OCI-LY7 (cell line): ENCODE measurements around the gene PLEKHM3. TPM values are rescaled to one million over a fixed set of nuclear protein-coding genes. Genes with fewer than 3 reads are reported as not detected.

ENCODE experiments used
- BruUV-seq: library from RNA; stranded (reverse); fragments of 400-500 nt; replicated peaks from 2 replicates; lab custom pipeline; 2021; lab: Mats Ljungman, UMichigan
- CTCF ChIA-PET: fragments of 300-600 bp; sonication (Branson Sonifier 250); formaldehyde crosslinking; loops from one replicate; lab custom pipeline; 2022; ENCODE audit warnings: antibody characterized with exemption; ENCODE audit not compliant: unreplicated experiment; lab: Charles Lee
- POLR2A ChIA-PET: fragments of 300-600 bp; sonication (Branson Sonifier 250); formaldehyde crosslinking; loops from one replicate; lab custom pipeline; 2022; ENCODE audit warnings: antibody characterized with exemption; lab: Charles Lee
- DNase-seq: peaks from one replicate; pipeline ENCODE4 v3.0.0-alpha.2; 2015; ENCODE audit warnings: low spot score
- H2AFZ ChIP-seq: fragments of 200-600 bp; sonication (generic), shearing (Covaris generic); 2 replicates; pipeline ENCODE4 v1.6.1; 2014; ENCODE audit warnings: mild to moderate bottlenecking, antibody characterized with exemption, low read length, moderate library complexity
- H3K27ac ChIP-seq: fragments of 200-600 bp; sonication (generic); 2 replicates; pipeline ENCODE4 v1.5.1; 2014; ENCODE audit warnings: mixed run types, low read depth, mild to moderate bottlenecking, moderate library complexity, low read length, inconsistent platforms; ENCODE audit not compliant: poor library complexity, severe bottlenecking
- H3K36me3 ChIP-seq: fragments of 200-600 bp; sonication (generic); 2 replicates; pipeline ENCODE4 v1.6.1; 2014; ENCODE audit warnings: mild to moderate bottlenecking, antibody characterized with exemption, low read length, moderate library complexity, mixed read lengths; ENCODE audit not compliant: insufficient read depth
- H3K4me1 ChIP-seq: fragments of 200-600 bp; sonication (generic); 2 replicates; pipeline ENCODE4 v1.5.1; 2014; ENCODE audit warnings: mild to moderate bottlenecking, low read length; ENCODE audit not compliant: insufficient read depth, poor library complexity, severe bottlenecking
- H3K4me2 ChIP-seq: fragments of 200-600 bp; sonication (generic); 2 replicates; pipeline ENCODE4 v1.6.1; 2014; ENCODE audit warnings: mild to moderate bottlenecking, low read length
- H3K4me3 ChIP-seq: fragments of 200-600 bp; sonication (generic); 2 replicates; pipeline ENCODE4 v1.5.1; 2014; ENCODE audit warnings: mild to moderate bottlenecking, low read depth, low read length; ENCODE audit not compliant: poor library complexity, severe bottlenecking
- H3K79me2 ChIP-seq: fragments of 200-600 bp; sonication (generic); 2 replicates; pipeline ENCODE4 v1.6.1; 2016; ENCODE audit warnings: low read depth, mild to moderate bottlenecking, low read length, moderate library complexity, mixed read lengths; ENCODE audit not compliant: insufficient read depth
- H3K9me2 ChIP-seq: fragments of 200-600 bp; sonication (generic); 2 replicates; pipeline ENCODE4 v1.6.1; 2016; ENCODE audit warnings: mild to moderate bottlenecking, low read length, mixed read lengths; ENCODE audit not compliant: insufficient read depth
- H3K9me3 ChIP-seq: fragments of 200-600 bp; sonication (generic); 2 replicates; pipeline ENCODE4 v1.6.1; 2014; ENCODE audit warnings: mild to moderate bottlenecking, mixed run types, low read length, mixed read lengths
- H4K20me1 ChIP-seq: fragments of 200-600 bp; sonication (generic); 2 replicates; pipeline ENCODE4 v1.6.1; 2014; ENCODE audit warnings: mild to moderate bottlenecking, antibody characterized with exemption, low read length, moderate library complexity, mixed read lengths; ENCODE audit not compliant: insufficient read depth
- EZH2phosphoT487 ChIP-seq: fragments of 200-600 bp; sonication (generic); IDR thresholded peaks from 2 replicates; pipeline ENCODE4 v1.6.1; 2018; ENCODE audit warnings: low read depth, borderline replicate concordance, mild to moderate bottlenecking, mixed run types, antibody characterized with exemption, low read length, moderate library complexity, mixed read lengths
- intact Hi-C: fragments of 100-400 bp; cut with micrococcal nuclease; formaldehyde crosslinking; loops from one replicate; pipeline ENCODE4 v1.10.0; 2022; ENCODE audit not compliant: unreplicated experiment
- total RNA-seq, 2 experiments: library from RNA; depleted of rRNA in 1 of 2; stranded (reverse); fragments of >200 nt in 1 of 2; shearing (Covaris generic) in 1 of 2; gene quantifications; 2 replicates each; pipeline ENCODE4 v1.2.3, GENCODE V29; 2014 to 2022
- TF ChIP-seq, protein P1 (sequence below): fragments of 200-600 bp; sonication (generic); conservative IDR thresholded peaks from 2 replicates; pipeline ENCODE4 v1.5.1; 2014; ENCODE audit warnings: mild to moderate bottlenecking, antibody characterized with exemption, low read length, moderate library complexity, mixed read lengths

Gene PLEKHM3
- total RNA-seq, 2 experiments from 2014 or later = 3.7 to 6.3 TPM

DNA sequence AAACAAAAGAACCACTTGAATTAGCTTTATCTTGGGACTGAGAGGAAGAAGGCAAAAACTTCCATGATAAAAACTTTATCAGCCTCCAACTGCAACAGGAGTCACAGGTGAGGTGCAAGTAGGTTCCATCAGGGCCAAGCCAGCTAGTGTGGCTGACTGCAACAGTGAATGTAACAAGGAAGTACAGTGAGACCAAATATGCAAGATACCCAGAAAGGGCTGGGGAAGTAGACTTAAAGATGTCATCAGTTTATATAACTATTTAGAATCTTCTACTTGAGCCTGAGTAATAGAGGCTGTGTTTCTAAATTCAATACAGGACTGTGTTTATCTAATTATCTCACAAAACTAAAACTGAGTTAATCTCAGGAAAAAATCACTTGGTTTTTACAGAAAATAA lies 14.8 kb downstream of the PLEKHM3 start:
- DNase-seq = no peak
- no peaks in the 10 kb centered on the region for H3K36me3 ChIP-seq
- no peaks in the 10 kb centered on the region for H3K4me1 ChIP-seq
- H3K9me3 ChIP-seq = no peaks in the 10 kb centered on the region
- intact Hi-C loops = no loop called here
- no peaks in the 10 kb centered on the region for H4K20me1 ChIP-seq
- no peak overlapping the region for H3K4me3 ChIP-seq
- no peak overlapping the region for H2AFZ ChIP-seq
- TF ChIP-seq, protein P1, sequence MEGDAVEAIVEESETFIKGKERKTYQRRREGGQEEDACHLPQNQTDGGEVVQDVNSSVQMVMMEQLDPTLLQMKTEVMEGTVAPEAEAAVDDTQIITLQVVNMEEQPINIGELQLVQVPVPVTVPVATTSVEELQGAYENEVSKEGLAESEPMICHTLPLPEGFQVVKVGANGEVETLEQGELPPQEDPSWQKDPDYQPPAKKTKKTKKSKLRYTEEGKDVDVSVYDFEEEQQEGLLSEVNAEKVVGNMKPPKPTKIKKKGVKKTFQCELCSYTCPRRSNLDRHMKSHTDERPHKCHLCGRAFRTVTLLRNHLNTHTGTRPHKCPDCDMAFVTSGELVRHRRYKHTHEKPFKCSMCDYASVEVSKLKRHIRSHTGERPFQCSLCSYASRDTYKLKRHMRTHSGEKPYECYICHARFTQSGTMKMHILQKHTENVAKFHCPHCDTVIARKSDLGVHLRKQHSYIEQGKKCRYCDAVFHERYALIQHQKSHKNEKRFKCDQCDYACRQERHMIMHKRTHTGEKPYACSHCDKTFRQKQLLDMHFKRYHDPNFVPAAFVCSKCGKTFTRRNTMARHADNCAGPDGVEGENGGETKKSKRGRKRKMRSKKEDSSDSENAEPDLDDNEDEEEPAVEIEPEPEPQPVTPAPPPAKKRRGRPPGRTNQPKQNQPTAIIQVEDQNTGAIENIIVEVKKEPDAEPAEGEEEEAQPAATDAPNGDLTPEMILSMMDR = no peak
- no peak for TF ChIP-seq EZH2phosphoT487
- no peaks in the 10 kb centered on the region for H3K9me2 ChIP-seq
- BruUV-seq = no TSS peak
- no peak overlapping the region for H3K27ac ChIP-seq
- H3K4me2 ChIP-seq = no peak overlapping the region
- ChIA-PET CTCF (no interaction called here), POLR2A (no interaction called here)
- no peaks in the 10 kb centered on the region for H3K79me2 ChIP-seq

DNA sequence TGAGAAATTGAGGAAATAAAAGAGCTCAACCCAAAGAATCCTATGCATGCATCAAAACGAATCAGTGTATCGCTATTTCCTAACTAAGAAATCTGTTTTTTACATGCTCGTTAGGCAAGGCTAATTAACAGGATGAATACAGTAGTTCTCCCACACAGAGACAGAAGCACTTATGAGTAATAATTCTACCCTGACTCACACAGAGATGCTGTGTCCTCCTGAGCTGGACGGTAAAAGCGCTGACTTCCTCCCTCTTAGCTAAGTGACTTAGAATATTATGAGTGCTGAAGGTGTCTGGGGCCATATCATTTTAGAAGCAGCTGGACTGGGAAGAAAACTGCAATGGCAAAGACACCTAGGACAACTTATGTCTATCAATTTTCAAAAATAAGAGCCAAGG lies 18.5 kb downstream of the PLEKHM3 start:
- Histone ChIP-seq H3K79me2 (no peaks in the 10 kb centered on the region), H3K4me3 (no peak overlapping the region), H3K4me2 (no peak overlapping the region), H3K36me3 (no peaks in the 10 kb centered on the region), H3K4me1 (no peaks in the 10 kb centered on the region), H3K9me2 (no peaks in the 10 kb centered on the region), H2AFZ (no peak overlapping the region), H3K9me3 (no peaks in the 10 kb centered on the region), H3K27ac (no peak overlapping the region), H4K20me1 (no peaks in the 10 kb centered on the region)
- DNase-seq = no peak
- intact Hi-C loops = no loop called here
- no TSS peak for BruUV-seq
- POLR2A ChIA-PET = no interaction called here
- CTCF ChIA-PET = no interaction called here
- TF ChIP-seq EZH2phosphoT487 = no peak
- TF ChIP-seq, protein P1 = no peak

DNA sequence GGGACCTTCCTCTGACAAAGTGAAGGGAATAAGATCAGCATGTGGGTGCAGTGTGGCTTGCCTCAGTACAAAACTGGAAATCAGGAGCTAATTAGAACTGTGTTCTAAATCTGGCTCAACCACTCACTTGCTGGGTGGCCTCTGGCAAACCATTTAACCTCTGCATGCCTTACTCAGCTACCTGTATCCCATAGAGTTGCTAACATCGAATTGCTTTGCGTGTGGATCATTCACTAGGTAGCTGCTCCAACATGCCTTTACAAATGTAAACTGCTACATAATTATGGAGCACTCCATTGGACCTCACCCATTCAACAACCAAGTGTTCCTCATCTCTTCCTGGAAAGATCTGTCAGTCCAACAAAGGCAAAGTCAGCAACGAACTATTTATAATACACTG lies 19.0 kb downstream of the PLEKHM3 start:
- CTCF ChIA-PET = no interaction called here
- no peaks in the 10 kb centered on the region for H3K4me1 ChIP-seq
- TF ChIP-seq, protein P1 = no peak
- no peak for TF ChIP-seq EZH2phosphoT487
- no peak for DNase-seq
- H3K27ac ChIP-seq = no peak overlapping the region
- intact Hi-C loops = no loop called here
- H3K9me3 ChIP-seq = no peaks in the 10 kb centered on the region
- H3K4me3 ChIP-seq = no peak overlapping the region
- no peaks in the 10 kb centered on the region for H3K36me3 ChIP-seq
- no peaks in the 10 kb centered on the region for H3K9me2 ChIP-seq
- POLR2A ChIA-PET = interaction anchor here (1.2 kb wide), 1 partner anchor 16 kb away, joined by 4 read pairs; no protein-coding TSS in a partner anchor
- BruUV-seq = no TSS peak
- H3K79me2 ChIP-seq = no peaks in the 10 kb centered on the region
- no peak overlapping the region for H3K4me2 ChIP-seq
- no peak overlapping the region for H2AFZ ChIP-seq
- H4K20me1 ChIP-seq = no peaks in the 10 kb centered on the region
